GM19238 (cell line): ENCODE measurements around the gene PLK2.

Source experiments
- DNase-seq: peaks from one replicate; pipeline ENCODE4 v3.0.0; 2011; ENCODE audit warnings: low spot score; ENCODE audit not compliant: insufficient read length

The PLK2 gene

DNA sequence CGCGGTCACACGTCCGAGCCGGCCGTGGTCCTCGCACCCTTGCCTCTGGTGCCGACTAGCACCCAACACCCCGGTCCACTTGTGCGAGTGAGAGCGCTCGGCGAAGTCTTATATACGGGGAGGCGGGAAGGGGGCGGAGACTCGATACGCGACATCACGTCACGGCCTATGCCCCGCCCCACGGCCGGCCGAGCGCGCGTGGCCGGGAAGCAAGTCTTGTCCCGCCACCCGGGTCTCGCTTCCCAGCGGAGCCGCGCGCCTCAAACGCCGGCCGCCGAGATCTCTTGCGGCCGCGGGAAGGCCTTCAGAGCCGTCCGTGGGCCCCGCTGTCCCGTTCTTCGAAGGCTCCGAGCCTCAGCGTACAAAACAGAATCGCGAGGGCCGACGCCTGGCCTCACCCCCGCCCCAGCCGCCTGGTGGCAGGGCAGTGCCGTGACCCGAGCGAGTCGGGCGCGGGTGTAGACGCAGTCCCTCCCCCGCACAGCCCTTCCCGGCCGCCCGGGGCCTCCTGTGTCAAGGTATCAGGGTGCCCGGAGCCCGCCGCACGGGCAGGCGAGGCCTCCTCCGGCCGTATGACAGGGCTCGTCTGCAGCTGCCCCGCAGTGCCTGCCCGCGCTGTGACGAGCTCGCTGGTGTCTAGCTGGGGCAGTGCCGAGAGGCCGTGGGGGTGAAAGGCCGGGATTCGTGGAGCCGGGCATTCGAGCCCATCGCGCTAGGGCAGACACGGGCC is at the start of gene PLK2:
Gene PLK2 (minus strand): TSS at position 85 of the 730 bp plus-strand sequence. CDS start 127 bp downstream, outside the sequence.
- DNase-seq = peak; percentile 48

DNA sequence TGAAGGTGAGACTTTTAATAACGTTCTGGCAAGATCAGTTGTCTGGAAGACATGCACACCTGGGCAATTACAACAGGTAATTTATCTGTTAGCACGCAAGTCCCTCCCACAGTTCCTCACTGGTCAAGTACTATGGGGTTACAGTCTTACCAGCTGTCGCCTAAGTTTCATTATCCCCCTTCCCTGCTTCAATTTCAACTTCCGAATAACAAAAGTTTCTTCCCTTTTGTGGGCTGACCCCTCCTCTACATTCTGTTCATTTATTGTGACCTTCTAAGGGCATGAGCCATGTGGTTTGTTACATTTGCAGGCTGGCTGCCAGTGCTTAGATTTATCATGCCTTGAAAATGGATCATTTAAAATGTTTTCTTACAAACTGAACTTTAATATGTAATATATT is 47.8 kb upstream of the PLK2 start:
- DNase-seq = no peak

DNA sequence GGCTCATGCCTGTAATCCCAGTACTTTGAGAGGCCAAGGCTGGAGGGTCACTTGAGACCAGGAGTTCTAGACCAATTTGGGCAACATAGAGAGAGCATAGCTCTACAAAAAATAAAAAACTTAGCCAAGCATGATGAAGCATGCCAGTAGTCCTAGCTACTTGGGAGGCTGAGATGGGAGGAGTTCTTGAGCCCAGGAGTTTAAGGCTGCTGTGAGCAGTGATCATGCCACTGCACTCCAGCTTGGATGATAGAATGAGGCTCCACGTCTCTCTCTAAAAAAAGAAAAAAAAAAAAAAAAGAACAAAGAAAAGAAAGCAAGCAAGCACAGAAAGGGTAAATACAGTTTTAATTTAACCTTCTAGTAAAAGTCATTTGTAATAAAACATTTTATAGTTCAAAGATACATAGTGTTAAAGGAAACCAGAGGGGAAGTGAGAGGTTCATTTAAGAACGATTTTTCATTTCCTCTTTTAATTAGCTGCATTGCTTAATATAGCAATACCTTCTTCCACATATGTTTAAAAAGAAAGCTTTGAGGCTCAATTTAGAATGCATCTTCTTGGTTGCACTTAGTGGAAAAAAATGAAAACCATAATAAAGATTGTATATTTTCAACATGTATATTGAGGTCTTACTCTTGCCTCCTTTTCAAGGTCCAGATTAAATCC is 46.2 kb upstream of the PLK2 start:
- DNase-seq = no peak

DNA sequence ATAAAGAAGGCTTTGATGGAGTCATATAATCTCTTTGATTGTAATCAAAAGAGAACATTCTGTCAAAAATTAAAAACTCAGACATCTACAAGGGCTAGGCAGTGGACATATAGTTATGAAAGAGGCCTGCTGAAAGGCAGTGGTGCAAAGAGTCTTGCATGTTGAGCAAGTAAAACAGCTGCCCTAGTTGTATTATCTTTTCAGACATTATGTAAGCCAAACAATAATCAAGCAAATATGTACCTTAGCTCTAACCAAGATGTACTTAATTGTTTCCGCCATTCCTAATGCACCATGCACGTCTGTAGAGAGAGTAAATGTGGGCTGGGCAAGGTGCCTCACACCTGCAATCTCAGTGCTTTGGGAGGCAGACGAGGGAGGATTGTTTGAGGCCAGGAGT is 45.6 kb upstream of the PLK2 start:
- DNase-seq = no peak

DNA sequence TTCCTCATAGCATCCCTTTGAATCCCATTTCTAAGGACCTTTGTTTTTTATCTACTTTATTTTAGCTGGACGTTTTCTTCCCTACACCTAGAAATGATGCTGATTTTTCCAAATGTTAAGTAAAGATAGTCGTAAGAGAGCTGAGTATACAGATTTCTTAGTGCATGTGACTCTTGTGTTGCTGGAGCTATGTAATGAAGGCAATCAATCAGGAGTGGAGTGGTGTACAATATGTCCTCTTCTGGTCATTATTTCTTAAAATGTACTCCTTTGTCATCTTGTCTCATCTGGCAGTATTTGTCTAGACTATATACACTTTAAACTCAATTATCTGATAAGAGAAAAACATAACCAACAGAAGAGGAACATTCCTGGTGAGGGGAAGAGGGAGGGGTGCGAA is 44.9 kb upstream of the PLK2 start:
- no peak for DNase-seq

DNA sequence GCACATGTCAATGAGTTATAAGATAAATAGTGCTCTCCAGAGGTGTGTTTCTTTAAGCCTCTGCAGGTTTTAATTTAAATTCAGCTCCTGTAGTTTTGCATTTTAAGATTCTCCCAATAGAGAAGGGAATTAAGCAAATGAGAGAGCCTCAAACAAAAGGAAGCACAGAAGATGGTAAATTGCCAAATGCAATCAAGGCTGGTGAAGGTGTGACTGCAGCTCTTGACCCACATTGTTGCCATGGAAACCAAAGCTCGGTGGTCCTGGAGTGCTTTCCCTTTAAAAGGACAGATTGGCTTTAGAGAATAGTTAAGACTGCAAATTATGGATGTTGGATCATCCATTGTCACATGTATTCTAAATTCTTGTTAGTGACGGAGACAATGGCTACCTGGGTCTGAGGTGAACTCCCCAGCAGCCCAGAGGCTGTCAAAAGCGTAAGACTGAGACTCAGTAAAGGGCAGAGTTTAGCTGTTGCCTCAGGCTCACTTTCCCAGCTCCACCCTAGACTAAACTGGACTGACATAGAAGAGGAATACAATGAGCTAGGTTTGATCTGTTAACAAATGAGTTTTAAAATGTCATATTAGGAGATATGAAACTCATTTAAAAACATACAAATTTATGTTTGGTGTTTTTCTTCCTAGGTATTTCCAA is 43.6 kb upstream of the PLK2 start:
- DNase-seq = no peak

DNA sequence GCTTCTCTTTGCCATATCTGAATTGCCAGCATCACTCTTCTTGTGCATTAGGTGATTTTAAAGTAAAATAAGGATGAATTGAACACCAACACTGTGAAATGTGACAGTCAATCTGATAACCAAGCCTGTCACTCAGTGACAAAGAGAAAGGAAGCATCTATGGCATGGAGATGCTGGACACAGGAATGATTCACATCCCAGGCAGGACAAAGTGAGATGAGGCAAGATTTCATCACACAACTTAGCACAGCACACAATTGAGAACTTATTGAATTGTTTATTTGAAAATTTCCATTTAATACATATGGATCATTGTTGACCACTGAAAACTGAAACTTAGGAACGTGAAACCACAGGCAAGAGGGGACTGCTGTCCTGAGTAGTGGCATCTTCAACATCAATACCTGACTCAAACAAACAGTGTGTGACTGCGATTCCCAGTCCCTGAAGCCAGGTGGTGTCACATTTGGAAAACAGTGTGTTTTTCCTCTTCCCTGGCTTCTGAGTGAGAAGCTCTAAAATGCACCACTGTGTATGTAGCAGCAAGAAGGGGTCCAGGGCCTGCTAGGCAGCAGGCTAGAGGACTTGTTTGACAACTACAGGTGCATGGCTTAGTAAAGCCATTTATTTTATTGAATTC is 42.0 kb upstream of the PLK2 start:
- no peak for DNase-seq

DNA sequence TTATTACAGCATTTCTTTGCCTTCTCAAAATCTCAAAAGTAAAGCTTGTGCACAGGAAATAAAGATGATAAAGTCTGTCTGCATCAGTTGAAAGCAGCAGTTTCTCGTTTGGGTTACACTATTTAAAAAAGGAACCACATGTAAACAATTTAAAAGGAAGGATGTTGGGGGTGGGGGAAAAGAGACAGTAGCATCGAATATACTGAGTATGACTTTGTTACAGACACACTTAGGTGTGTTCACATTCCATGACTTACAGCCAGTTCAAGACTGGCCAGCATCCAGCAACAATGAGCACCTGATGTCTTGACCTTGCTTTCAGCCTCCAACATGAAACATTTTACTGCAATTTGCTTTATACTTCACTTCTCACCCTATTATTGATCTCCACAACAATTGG is 40.1 kb upstream of the PLK2 start:
- DNase-seq = no peak

DNA sequence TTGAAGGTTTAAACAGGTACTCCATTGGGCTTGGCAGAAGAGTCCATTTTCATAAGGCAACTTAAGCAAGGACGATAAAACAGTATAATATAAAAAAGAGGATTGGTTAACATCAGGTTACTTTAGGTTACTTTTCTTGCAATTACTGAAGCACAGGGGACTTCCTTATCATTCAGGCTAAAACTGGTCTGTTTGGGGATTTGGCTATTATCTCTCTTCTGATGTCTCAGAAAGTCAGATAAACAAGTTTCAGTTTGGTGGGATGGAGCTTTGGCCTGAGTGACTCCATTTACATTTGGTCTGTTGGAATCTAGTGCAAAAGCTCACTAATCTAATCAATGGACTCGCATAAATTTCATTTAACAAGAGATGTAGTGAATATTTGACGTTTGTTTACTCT is 39.3 kb upstream of the PLK2 start:
- no peak for DNase-seq

DNA sequence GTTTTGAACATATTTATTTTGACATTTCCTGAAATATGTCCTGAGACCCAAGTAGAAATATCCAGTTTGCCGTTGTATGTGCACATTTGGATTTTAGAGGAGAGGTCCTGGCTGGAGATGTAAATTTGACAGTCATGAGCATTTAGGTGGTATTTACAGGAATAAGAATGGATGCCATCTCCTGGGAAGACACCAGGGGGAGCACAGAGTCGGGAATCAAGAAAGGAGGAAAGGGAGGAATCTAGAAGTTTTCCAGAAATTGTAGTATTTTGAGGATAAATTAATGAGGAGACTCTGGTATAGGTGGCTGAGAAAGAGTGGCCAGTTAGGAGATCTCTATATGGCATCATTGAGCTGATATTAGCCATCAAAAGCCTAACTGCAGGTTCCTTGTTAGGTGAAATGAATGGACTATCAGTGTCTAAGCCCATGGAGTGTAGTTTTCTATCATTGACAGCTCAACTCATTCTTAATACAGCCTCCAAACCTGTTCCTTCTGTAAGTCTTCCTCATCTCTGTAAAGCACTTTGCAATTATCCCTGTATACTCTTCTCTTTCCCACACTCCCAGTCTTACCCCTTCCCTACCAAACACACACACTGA is 38.6 kb upstream of the PLK2 start:
- DNase-seq = no peak

DNA sequence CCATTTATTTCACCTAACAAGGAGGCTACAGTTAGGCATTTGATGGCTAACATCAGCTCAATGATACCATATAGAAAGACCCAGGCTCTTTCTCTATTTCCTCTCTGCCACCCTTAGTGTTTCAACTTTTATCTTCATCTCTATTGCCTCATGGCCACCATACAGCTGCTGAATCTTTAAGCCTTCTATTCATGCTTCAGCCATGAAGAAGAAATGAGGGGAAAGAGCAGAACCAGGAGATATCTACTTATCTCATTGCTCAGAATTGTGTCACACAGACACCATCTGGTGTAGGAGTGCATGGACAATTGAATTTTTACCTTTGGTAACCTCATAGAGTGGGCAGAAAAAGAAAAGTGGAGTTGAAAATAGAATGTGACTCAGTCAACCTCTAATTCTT is 38.0 kb upstream of the PLK2 start:
- no peak for DNase-seq

DNA sequence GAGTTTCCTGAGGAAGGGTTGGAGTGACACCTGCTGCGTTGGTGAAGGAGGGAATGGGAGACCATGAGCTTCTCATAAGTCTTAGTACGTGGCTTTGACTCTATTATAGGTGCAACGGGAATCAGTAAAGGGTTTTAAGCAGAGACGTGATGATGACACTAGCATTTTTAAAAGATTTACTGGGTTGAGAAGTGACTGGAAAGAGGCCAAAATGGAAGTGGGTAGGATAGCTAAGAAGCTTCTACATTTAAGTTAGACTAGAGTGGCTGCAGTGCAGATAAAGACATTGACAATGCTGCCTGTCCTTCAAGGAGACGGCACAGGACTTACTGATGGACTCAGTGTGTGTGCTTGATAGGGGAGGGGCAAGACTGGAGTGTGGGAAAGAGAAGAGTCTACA is 37.5 kb upstream of the PLK2 start:
- no peak for DNase-seq

DNA sequence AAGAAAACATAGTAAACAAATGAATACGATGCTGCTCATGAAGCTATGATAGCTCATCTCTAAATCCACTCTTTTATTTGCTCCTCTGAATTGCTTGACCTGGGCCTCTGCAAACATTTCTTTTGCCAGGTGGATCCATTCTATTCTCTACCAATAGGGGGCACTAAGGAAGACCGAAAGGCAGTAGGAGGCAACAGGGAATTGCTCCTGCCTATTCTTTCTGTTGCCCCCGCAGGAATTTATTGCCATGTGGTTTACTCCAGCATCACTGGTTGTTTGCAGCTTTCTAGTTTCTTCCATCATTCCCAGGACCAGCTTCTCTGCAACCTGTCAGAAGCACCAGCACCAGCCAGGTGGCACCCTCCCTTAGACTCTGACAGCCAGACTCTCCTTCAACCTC is 36.6 kb upstream of the PLK2 start:
- no peak for DNase-seq

DNA sequence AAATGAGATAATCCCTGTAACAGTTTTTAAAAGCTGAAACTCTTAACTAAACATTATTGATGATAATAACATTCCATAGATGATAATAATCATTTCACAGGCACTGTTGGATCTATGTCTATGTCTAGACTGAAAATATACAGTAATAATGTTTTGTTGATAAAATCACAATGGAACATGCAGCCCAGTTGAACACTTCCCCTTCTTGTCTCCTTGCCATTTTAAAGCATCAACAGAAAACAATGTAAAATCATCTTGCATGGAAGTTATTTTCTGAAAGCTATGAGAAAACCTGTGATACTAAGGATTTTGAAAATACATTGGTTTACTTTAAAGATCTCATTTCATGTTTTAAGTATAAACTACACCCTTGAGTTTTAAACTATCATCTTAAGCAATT is 33.3 kb upstream of the PLK2 start:
- DNase-seq = no peak

DNA sequence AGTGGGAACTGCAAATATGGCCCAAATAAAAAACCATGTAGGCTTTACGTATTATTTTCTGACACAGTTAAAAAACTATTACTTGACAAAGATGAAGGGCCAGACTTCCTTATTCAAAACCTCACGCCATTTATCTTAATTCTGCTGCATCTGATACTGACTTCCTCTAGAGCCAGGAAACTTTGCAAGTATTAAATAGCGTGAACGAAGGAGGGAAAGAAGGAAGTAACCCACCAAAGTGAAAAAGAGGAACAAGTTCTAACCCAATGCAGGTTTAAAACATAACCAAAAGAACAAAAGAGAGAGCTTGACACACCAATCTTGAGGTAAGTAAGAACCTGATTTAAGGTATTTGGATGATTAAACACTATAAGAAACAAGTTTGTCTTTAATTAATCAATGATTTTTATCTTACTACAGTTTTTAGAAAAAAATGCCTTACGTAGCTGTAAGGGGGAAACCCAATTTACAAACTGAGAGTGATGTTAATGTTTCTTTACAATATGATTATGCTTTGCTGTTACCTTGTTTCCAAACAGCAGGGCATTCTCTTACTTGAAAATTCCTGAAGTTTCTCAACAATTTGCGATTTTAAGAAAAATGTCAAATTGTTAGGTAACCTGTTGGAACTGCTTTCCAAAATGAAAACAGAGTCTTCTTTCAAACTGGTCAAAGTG is 31.5 kb upstream of the PLK2 start, which contains the start of gene GAPT:
Gene GAPT (plus strand): TSS at position 220 of the 677 bp plus-strand sequence. CDS start 3,102 bp downstream, outside the sequence.
- peak; percentile 8 for DNase-seq

DNA sequence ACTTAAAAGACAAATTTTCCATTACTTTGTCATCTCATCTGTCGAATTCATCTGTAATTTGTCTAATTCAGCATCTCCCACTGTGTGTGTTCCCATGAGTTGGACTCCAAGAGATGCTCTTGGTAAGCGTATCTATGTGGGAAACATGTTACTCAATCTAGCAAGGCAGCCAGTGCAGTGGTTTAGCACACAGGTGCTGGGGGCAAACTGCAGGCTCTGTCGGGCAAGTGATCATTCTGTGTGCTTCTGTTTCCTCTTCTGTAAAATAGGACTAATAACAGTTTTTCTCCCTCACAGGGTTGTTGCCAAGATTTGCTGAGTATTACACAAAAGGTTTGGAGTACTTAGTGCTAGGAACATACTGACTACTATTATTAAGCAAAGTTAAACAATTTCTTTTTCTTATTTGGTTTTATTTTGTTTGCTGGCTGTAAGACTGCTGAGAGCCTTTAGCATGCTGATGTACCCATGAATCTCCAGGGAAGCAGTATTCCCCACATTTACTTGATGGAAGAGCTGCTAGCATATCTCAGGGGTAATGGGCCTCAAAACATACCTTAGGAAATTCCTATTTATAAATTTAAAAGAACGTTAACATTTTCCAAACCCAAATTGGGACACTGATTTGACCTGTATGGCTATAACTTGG is 30.6 kb upstream of the PLK2 start:
- DNase-seq = no peak

DNA sequence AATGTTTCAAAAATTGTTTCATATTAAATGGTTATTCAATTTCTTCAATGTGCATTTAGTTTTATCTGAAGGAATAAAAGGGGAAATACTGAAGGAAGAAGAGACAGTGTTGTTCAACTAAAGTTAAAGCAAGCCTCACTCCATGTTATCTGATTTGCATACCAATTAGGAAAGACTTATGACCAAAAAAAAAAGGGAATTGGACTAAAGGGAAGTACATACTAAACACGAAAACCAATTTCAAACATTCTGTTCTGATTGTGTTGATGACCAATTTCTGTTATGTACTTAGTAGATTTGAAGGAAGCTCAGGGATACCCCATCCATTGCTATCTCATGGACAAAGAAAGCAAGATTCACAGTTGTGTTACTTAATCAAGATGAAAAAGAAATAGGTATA is 26.4 kb upstream of the PLK2 start:
- no peak for DNase-seq

DNA sequence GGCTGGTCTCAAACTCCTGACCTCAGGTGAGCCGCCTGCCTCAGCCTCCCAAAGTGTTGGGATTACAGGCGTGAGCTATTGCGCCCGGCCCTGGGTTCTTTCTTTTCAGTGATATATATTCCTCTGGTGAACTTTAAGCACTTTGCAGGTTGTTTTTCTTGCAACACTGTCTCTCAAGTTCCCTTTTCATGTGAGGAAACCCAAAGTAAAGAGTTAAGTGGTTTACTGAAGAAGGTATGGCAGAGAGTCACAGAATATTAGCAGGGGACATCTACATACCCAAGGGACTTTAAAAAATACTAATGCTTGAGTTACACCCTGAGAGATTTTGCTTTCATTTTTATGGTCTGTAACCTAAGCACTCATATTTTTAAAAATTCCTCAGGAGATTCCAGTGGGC is 24.6 kb upstream of the PLK2 start:
- no peak for DNase-seq

DNA sequence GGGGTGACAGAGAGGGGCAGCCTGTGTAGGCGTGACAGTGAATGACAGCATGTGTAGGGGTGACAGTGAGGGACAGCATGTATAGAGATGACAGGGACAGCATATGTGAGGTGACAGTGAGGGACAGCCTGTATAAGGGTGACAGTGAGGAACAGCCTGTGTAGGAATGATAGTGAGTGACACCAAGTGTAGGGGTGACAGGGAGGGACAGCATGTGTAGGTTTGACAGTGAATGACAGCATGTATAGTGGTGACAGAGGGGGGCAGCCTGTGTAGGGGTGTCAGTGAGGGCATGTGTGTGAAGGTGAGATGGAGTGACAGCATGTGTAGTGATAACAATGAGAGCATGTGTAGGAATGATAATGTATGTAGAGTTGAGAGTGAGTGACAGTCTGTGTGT is 22.6 kb upstream of the PLK2 start:
- no peak for DNase-seq

DNA sequence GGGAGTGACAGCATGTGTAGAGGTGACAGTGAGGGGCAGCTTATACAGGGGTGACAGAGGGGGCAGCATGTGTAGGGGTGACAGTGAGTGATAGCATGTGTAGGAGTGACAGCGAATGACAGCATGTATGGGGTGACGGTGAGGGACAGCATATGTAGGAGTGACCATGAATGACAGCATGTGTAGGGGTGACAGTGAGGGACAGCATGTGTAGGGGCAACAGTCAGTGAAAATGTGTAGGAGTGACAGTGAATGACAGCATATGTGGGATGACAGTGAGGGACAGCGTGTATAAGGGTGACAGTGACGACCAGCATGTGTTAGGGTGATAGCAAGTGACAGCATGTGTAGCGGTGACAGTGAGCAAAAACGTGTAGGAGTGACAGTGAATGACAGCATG is 21.9 kb upstream of the PLK2 start:
- no peak for DNase-seq
